Fibroblast of lung (primary cell): ENCODE results near the gene ZNF644.

ENCODE experiments used
- CTCF ChIP-seq, 2 donors: IDR thresholded peaks in 1 of 2; conservative IDR thresholded peaks in 1 of 2; 1 replicate in 1 of 2; 2 replicates in 1 of 2; pipeline ENCODE4 v1.5.1; 2011 to 2012; ENCODE audit warnings: low read length in 2 of 2, control low read depth in 1 of 2, inconsistent platforms in 1 of 2, low read depth in 1 of 2, mild to moderate bottlenecking in 1 of 2
- EZH2 ChIP-seq: IDR thresholded peaks from 2 replicates; pipeline ENCODE4 v1.5.1; 2012; ENCODE audit warnings: low read length, control low read depth, mild to moderate bottlenecking; ENCODE audit errors: missing control alignments

- TF ChIP-seq CTCF (conservative IDR thresholded peaks at IDR 0.05 in 1 of 2, IDR thresholded peaks at IDR 0.05 in 1 of 2; ENCODE audit: low read depth in 1 of 2, low read length in 2 of 2) (no peak), EZH2 (no peak)
These were observed at the start of gene ZNF644 for GRCh38 chr1:91021686-91022517.
